OCI-LY1 (cell line): ENCODE data around the gene HDAC9.

Source experiments
- H2AFZ ChIP-seq: fragments of 200-600 bp; sonication (generic), shearing (Covaris generic); 2 replicates; pipeline ENCODE4 v1.6.0; 2014; ENCODE audit warnings: antibody characterized with exemption, mild to moderate bottlenecking, low read length
- H3F3A ChIP-seq: fragments of 200-600 bp; sonication (generic), shearing (Covaris generic); 2 replicates; pipeline ENCODE4 v1.6.0; 2014; ENCODE audit warnings: mild to moderate bottlenecking, antibody characterized with exemption, low read length, moderate library complexity; ENCODE audit not compliant: insufficient read depth
- H3K27ac ChIP-seq: fragments of 200-600 bp; sonication (generic); 2 replicates; pipeline ENCODE4 v1.5.1; 2014; ENCODE audit warnings: low read length, mixed run types, mild to moderate bottlenecking, low read depth; ENCODE audit not compliant: poor library complexity, severe bottlenecking
- H3K27me3 ChIP-seq: fragments of 200-600 bp; sonication (generic); 2 replicates; pipeline ENCODE4 v1.6.0; 2014; ENCODE audit warnings: antibody characterized with exemption, mild to moderate bottlenecking, low read length, moderate library complexity; ENCODE audit not compliant: insufficient read depth
- H3K36me3 ChIP-seq: fragments of 200-600 bp; sonication (generic); 2 replicates; pipeline ENCODE4 v1.6.1; 2014; ENCODE audit warnings: mild to moderate bottlenecking, antibody characterized with exemption, low read length, moderate library complexity, mixed read lengths; ENCODE audit not compliant: insufficient read depth
- H3K4me1 ChIP-seq: fragments of 200-600 bp; sonication (generic); 2 replicates; pipeline ENCODE4 v1.5.1; 2014; ENCODE audit warnings: mild to moderate bottlenecking, low read length, moderate library complexity; ENCODE audit not compliant: insufficient read depth, severe bottlenecking
- H3K4me2 ChIP-seq: fragments of 200-600 bp; sonication (generic), shearing (Covaris generic); 2 replicates; pipeline ENCODE4 v1.6.1; 2014; ENCODE audit warnings: low read length
- H3K4me3 ChIP-seq: fragments of 200-600 bp; sonication (generic); 2 replicates; pipeline ENCODE4 v1.5.1; 2014; ENCODE audit warnings: low read length, low read depth, mild to moderate bottlenecking, mixed read lengths; ENCODE audit not compliant: poor library complexity, severe bottlenecking
- H3K79me2 ChIP-seq: fragments of 200-600 bp; shearing (Covaris generic); 2 replicates; pipeline ENCODE4 v1.6.1; 2016; ENCODE audit warnings: mixed run types, low read length, mixed read lengths; ENCODE audit not compliant: insufficient read depth
- H3K9ac ChIP-seq: fragments of 200-600 bp; sonication (generic), shearing (Covaris generic); 2 replicates; pipeline ENCODE4 v1.6.1; 2014; ENCODE audit warnings: mild to moderate bottlenecking, low read length, mixed read lengths
- H3K9me2 ChIP-seq: fragments of 200-600 bp; sonication (generic), shearing (Covaris generic); 2 replicates; pipeline ENCODE4 v1.6.1; 2014; ENCODE audit warnings: low read depth, mild to moderate bottlenecking, low read length, mixed read lengths
- H3K9me3 ChIP-seq: fragments of 200-600 bp; shearing (Covaris generic); 2 replicates; pipeline ENCODE4 v1.6.1; 2014; ENCODE audit warnings: low read length, mixed read lengths
- H4K20me1 ChIP-seq: fragments of 200-600 bp; sonication (generic), shearing (Covaris generic); 2 replicates; pipeline ENCODE4 v1.6.0; 2016; ENCODE audit warnings: mild to moderate bottlenecking, low read length; ENCODE audit not compliant: insufficient read depth
- CTCF ChIP-seq: fragments of 200-600 bp; sonication (generic), shearing (Covaris generic); IDR thresholded peaks from 2 replicates; pipeline ENCODE4 v1.5.1; 2017; ENCODE audit warnings: mild to moderate bottlenecking, antibody characterized with exemption, low read length, moderate library complexity, mixed read lengths
- EZH2 ChIP-seq: fragments of 200-600 bp; sonication (generic), shearing (Covaris generic); IDR thresholded peaks from 2 replicates; pipeline ENCODE4 v1.8.0; 2017; ENCODE audit warnings: borderline replicate concordance, mixed run types, mild to moderate bottlenecking, antibody characterized with exemption, low read length, moderate library complexity, mixed read lengths

HDAC9 gene

GRCh38 chr7:19016140-19016539 lies 520.6 kb downstream of the HDAC9 start:
- Histone ChIP-seq H3K4me3 (no peak overlapping the region), H3K27me3 (no peaks in the 10 kb centered on the region), H3K9ac (no peak overlapping the region), H3F3A (no peaks in the 10 kb centered on the region), H3K27ac (no peak overlapping the region), H3K79me2 (no peaks in the 10 kb centered on the region), H3K36me3 (no peaks in the 10 kb centered on the region), H3K9me2 (no peaks in the 10 kb centered on the region), H3K4me2 (no peak overlapping the region), H4K20me1 (no peaks in the 10 kb centered on the region), H2AFZ (no peak overlapping the region), H3K9me3 (no peaks in the 10 kb centered on the region), H3K4me1 (no peaks in the 10 kb centered on the region)
- no peak for TF ChIP-seq CTCF
- TF ChIP-seq EZH2, result no peak

- H2AFZ ChIP-seq, result no peak overlapping the region
- H4K20me1 ChIP-seq, result no peaks in the 10 kb centered on the region
- H3K9me2 ChIP-seq, result no peaks in the 10 kb centered on the region
- H3K4me1 ChIP-seq, result no peaks in the 10 kb centered on the region
- H3K4me3 ChIP-seq, result no peak overlapping the region
- no peaks in the 10 kb centered on the region for H3K36me3 ChIP-seq
- H3K27me3 ChIP-seq, result no peaks in the 10 kb centered on the region
- H3K79me2 ChIP-seq, result no peaks in the 10 kb centered on the region
- TF ChIP-seq CTCF, result no peak
- TF ChIP-seq EZH2, result no peak
- no peaks in the 10 kb centered on the region for H3K9me3 ChIP-seq
- no peak overlapping the region for H3K27ac ChIP-seq
- H3F3A ChIP-seq, result no peaks in the 10 kb centered on the region
- H3K4me2 ChIP-seq, result no peak overlapping the region
- H3K9ac ChIP-seq, result no peak overlapping the region
These were observed 521.8 kb downstream of the HDAC9 start for GRCh38 chr7:19017374-19017773.

GRCh38 chr7:19020062-19020461 lies 524.5 kb downstream of the HDAC9 start:
- Histone ChIP-seq H3K9ac (no peak overlapping the region), H3K79me2 (no peaks in the 10 kb centered on the region), H3K36me3 (no peaks in the 10 kb centered on the region), H3K27me3 (no peaks in the 10 kb centered on the region), H3F3A (no peaks in the 10 kb centered on the region), H4K20me1 (no peaks in the 10 kb centered on the region), H3K9me3 (no peaks in the 10 kb centered on the region), H3K4me1 (no peaks in the 10 kb centered on the region), H3K27ac (no peak overlapping the region), H3K9me2 (no peaks in the 10 kb centered on the region), H3K4me2 (no peak overlapping the region), H2AFZ (no peak overlapping the region), H3K4me3 (no peak overlapping the region)
- TF ChIP-seq CTCF (no peak), EZH2 (no peak)
